ENCODE data around the gene CDC45. TPM values are rescaled to one million over a fixed set of nuclear protein-coding genes. Genes with fewer than 3 reads are reported as not detected.

The CDC45 gene
- total RNA-seq, 2 experiments from 2014 or later: 94.8 to 104 TPM

DNA sequence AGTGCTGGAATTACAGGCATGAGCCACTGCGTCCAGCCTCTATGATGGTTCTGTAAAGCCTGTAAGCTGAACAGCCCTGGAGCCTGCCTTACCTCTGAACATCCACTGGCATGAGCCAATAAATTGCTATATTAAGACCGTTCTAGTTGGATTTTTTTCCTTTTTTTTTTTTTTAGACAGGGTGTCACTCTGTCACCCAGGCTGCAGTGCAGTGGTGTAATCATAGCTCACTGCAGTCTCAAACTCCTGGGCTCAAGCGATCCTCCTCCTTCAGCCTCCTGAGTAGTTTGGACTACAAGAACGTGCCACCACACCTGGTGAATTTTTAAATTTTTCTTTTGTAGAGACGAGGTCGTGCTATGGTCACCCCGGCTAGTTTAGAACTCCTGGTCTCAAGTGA, 70.7 kb downstream of the CDC45 start:
- H3K9me3 Mint-ChIP-seq (ENCODE audit: low read depth): no peaks in the 10 kb centered on the region
- H3K4me1 Mint-ChIP-seq: no peaks in the 10 kb centered on the region
- no peaks in the 10 kb centered on the region for H3K36me3 Mint-ChIP-seq
- peaks cover 23% of the 10 kb centered on the region for H3K27me3 Mint-ChIP-seq
- ATAC-seq (no peak), DNase-seq (no peak)
- H3K27ac Mint-ChIP-seq: no peak overlapping the region
- CTCF ChIA-PET: no interaction called here
- no peak overlapping the region for H3K4me3 Mint-ChIP-seq

DNA sequence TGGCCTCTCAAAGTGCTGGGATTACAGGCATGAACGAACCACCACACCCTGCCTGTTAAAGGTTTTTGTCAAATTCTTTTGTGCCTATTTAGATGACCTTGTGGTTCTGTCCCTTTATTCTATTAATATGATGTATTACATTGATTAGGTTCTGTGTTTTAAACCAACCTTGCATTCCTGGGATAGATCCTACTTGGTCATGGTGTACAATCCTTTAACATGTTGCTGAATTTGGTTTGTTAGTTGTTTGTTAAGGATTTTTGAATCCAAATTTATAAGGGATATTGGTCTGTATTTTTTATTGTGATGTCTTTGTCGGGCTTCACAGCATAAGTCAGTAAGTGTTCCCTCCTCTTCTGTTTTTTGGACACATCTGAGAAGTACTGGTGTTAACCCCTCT, 73.5 kb downstream of the CDC45 start:
- Mint-ChIP-seq H3K27ac (no peak overlapping the region), H3K4me3 (no peak overlapping the region), H3K36me3 (no peaks in the 10 kb centered on the region), H3K4me1 (no peaks in the 10 kb centered on the region), H3K27me3 (peaks cover 19% of the 10 kb centered on the region), H3K9me3 (ENCODE audit: low read depth) (no peaks in the 10 kb centered on the region)
- DNase-seq (no peak), ATAC-seq (no peak)
- CTCF ChIA-PET: no interaction called here

DNA sequence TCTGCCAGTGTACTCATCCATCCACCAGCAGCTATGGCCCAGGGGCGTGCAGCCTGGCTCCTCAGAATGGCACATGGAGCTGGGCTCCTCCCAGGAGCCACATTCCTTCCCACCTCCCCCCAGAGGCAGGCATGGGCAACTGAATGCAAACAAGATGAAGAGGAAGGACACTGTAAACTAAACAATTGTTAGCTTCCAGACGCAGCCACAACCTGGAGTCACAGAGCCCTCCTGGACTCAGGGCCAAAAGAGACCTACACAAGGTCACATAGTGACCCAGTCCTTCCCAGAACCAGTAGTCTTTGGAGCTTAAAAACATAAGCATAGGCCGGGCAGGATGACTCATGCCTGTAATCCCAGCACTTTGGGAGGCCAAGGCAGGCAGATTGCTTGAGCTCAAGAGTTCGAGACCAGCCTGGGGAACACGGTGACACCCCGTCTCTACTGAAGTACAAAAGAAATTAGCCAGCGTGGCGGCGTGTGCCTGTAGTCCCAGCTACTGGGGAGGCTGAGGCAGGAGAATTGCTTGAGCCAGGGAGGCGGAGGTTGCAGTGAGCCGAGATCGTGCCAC, 75.2 kb downstream of the CDC45 start:
- CTCF ChIA-PET: interaction anchor here (0.5 kb wide), 1 partner anchor 348 kb away, joined by 4 read pairs; no protein-coding TSS in a partner anchor
- Mint-ChIP-seq H3K9me3 (ENCODE audit: low read depth) (no peaks in the 10 kb centered on the region), H3K4me3 (no peak overlapping the region), H3K27me3 (peaks cover 17% of the 10 kb centered on the region), H3K36me3 (no peaks in the 10 kb centered on the region), H3K27ac (no peak overlapping the region), H3K4me1 (no peaks in the 10 kb centered on the region)
- no peak for DNase-seq
- ATAC-seq: no peak

DNA sequence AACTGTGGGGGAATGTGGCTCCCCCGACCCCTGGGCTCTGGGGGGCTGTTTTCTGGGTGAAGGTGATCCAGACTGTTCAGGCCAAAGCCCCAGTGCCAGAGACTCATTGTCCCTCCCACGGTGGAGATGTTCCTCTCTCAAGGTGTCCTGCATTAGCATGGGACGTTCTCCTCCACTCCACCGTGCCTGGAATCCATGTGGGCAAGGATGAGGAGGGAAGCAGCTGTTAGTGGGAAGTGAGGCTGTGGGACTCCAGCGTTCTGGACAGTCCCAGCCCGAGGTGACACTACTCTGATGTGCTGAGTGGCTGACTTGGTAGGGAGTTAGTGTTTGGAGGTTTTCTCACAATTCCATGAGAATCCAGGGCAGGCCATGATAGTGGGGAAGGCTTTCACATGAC, 75.9 kb downstream of the CDC45 start:
- DNase-seq: no peak
- Mint-ChIP-seq H3K4me1 (no peaks in the 10 kb centered on the region), H3K4me3 (no peak overlapping the region), H3K27me3 (peaks cover 17% of the 10 kb centered on the region), H3K36me3 (no peaks in the 10 kb centered on the region), H3K9me3 (ENCODE audit: low read depth) (no peaks in the 10 kb centered on the region), H3K27ac (no peak overlapping the region)
- CTCF ChIA-PET: no interaction called here
- ATAC-seq: no peak

DNA sequence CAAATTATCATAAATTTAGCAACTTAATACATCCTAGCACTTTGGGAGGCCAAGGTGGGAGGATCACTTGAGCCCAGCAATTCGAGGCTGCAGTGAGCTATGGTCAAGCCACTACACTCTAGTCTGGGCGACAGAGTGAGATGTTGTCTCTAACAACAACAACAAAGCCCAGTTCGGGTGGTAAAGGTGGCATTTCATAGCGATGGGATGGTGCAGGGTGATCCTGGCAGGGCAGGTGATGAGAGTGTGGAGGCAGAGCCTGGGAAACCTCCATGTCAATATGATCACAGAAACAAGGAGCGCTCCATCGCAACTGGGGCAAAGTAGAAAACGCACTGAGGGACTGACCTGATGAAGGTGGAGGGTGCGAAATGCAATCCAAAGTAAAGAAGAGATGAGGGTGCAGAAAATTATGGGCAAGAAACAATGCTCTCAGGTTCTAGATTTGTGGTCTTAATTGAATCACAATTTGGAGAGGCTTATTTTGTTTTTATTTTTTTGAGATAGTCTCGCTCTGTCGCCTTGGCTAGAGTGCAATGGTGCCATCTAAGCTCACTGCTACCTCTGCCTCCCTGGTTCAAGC, 77.3 kb downstream of the CDC45 start:
- CTCF ChIA-PET: no interaction called here
- Mint-ChIP-seq H3K4me1 (no peaks in the 10 kb centered on the region), H3K36me3 (no peaks in the 10 kb centered on the region), H3K27ac (no peak overlapping the region), H3K27me3 (peaks cover 17% of the 10 kb centered on the region), H3K9me3 (ENCODE audit: low read depth) (no peaks in the 10 kb centered on the region), H3K4me3 (no peak overlapping the region)
- DNase-seq (no peak), ATAC-seq (no peak)

DNA sequence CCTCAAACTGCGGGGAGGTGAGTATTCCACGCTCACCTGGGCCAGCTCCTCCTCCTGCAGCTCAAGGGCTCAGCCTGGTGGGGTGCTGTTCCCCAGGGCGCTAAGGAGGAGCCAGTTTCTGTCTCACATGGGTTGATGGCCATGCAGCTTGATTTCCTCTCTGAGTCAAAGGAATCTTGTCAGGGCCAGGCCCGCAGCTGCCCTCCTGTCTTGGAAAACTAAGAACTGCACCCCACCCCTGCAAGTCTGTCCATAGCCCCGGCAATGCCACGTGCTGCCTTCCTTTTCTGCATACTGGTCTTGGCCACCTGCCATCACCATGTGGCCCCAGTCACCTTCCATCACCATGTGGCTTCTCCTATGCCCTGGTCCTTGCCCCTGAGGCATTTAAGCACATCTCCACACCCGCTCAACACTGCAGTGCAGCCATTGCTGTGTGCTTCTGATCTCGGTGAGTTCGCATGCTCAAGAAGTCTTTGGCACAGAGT, 79.6 kb downstream of the CDC45 start:
- no peak for DNase-seq
- Mint-ChIP-seq H3K4me1 (no peaks in the 10 kb centered on the region), H3K4me3 (no peak overlapping the region), H3K27me3 (peaks cover 5% of the 10 kb centered on the region), H3K36me3 (no peaks in the 10 kb centered on the region), H3K27ac (no peak overlapping the region), H3K9me3 (ENCODE audit: low read depth) (no peaks in the 10 kb centered on the region)
- ATAC-seq: no peak
- CTCF ChIA-PET: no interaction called here

DNA sequence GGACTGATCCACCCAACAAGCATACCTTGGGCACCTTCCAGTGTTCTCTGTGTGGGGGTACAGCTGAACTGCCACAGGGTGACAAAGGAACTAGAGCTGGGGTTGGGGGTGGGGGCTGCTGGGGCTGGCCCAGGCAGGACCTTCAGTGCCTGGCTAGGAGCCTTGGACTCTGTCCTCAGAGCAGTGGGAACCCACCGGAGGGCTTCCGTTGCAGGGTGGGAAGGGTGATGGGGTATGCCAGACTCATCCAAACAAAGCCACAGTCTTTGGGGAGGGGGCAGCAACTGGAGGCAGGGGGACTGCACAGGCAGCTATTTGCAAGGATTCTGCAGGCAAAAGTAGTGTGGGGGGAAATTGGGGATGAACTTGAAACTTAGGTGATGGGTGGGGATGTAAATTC, 80.2 kb downstream of the CDC45 start:
- CTCF ChIA-PET: no interaction called here
- no peak for ATAC-seq
- Mint-ChIP-seq H3K27me3 (peaks cover 4% of the 10 kb centered on the region), H3K27ac (no peak overlapping the region), H3K4me1 (no peaks in the 10 kb centered on the region), H3K4me3 (no peak overlapping the region), H3K36me3 (no peaks in the 10 kb centered on the region), H3K9me3 (ENCODE audit: low read depth) (no peaks in the 10 kb centered on the region)
- no peak for DNase-seq

DNA sequence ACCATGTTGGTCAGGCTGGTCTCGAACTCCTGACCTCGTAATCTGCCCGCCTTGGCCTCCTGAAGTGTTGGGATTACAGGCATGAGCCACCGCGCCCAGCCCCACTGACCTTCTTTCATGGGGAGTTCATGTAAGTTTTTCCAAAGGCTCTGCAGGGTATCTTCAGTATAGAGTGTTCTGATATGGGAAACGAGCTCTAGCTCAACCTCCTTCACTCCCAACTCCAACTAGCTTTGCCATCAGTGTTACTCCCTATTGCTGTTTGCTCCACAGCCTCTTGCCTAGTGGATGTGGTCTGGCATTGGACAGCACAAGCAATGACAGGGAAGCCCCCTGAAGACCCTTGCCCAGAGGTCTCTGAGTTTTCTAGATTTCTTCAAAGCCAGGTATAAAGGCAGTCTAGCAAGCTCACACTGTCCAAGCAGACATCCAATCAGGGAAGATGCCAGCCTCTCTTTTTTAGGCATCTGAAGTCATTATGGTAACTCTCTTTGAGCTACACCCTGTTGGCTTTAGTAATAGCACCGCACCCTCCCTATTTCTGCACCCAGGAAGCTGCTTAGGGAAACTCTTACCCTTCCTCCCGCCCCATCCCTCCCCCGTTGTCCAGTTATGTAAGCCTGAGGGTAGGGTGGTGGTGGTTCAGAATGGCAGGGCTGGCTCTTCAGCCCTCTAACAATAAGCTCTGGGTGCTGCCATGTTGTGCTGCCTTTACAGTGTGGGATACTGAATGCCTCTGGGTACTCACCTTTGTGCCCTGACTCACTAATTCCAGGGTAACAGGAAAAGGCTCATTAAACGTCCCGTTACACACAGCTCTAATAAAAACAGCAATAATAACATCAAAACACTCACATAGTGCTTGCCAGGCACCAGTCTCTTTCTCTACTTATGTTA, 85.9 kb downstream of the CDC45 start:
- Mint-ChIP-seq H3K4me3 (no peak overlapping the region), H3K4me1 (no peaks in the 10 kb centered on the region), H3K36me3 (no peaks in the 10 kb centered on the region), H3K27me3 (peaks cover 4% of the 10 kb centered on the region), H3K27ac (no peak overlapping the region), H3K9me3 (ENCODE audit: low read depth) (no peaks in the 10 kb centered on the region)
- CTCF ChIA-PET: interaction anchor here (0.6 kb wide), 1 partner anchor 65 kb away, joined by 3 read pairs; no protein-coding TSS in a partner anchor
- no peak for ATAC-seq
- no peak for DNase-seq

DNA sequence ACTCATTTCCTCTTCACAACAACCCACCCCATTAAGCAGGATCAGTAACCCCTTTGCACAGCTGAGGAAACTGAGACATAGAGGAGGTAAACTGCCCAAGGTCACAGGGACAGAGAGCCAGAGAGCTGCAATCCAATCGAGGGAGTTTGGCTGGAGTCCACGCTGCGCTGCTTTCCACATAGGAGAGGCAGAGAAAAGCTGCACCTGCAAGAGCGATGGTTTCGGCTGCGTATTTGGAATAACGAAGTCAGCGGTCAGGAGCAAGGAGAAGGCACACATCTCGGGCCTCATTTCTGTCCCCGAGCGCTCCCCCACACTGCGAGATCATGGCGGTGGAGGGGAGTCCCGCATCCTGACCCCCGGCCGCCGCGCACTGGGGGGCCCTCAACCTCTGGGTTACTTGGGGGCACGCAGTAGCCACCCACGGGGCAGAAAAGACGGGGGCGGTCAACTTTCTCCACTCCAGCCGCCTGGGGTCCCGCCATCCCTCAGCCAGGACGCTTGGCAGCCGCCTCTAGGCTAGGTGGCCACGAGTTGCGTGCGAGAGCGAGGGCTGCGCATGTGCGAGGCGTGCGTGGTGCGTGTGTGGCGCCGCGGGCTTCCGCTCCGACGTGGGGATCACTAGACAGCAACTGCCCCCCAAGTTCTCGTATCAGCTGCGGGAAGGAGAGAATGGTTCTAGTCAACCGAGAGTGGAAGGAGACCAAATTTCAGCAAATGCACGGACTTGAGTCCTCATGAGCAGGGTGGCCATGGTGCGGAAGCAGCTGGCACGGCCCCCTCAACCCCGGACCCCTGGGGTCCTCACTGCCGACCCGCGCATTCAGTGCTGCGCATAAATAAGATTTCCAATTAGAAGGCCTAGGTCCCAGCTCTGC, 86.8 kb downstream of the CDC45 start:
- CTCF ChIA-PET: no interaction called here
- Mint-ChIP-seq H3K27me3 (peaks cover 4% of the 10 kb centered on the region), H3K4me1 (no peaks in the 10 kb centered on the region), H3K9me3 (ENCODE audit: low read depth) (no peaks in the 10 kb centered on the region), H3K36me3 (no peaks in the 10 kb centered on the region), H3K27ac (no peak overlapping the region), H3K4me3 (no peak overlapping the region)
- ATAC-seq (no peak), DNase-seq (no peak)

DNA sequence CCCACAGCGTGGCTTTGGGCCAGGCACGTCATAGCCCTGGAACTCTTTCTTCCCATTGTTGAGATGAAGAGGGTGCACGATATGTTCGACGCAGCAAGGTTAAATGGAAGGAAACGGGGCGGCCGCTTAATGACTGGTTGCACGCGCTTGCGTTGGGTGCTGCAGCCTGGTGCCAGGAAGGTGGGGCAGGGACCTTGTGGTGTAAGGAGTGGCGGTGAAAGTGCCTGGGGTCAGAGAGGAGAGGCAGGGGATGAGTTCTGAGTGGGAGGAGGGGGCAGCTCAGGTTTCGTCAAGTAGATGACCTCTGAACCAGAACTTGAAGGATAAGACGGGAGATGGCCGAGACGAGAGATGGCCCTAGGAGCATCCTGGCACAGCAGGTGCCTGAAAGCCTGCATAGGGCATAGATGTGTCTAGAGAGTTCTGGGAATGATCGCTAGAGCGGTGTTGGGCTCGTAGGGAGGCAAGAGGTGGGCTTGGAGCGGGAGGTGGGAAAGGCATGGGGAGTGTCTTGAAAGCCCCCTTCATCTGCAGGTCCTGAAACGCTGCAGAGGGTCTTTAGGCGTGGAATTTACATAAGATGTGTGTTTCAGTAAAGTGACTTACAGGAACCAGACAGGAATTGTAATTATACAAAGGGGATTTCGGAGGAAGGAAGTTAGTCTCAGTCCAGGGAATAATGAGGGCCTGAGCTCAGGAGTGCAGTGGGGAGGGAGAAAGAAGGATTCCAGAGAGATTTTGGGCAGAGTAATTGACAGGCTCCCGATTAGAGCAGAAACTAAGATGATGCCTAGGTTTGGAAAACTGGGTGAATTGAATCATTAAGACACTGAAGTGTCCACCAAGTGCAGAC, 87.7 kb downstream of the CDC45 start:
- CTCF ChIA-PET: no interaction called here
- no peak overlapping the region for H3K27ac Mint-ChIP-seq

DNA sequence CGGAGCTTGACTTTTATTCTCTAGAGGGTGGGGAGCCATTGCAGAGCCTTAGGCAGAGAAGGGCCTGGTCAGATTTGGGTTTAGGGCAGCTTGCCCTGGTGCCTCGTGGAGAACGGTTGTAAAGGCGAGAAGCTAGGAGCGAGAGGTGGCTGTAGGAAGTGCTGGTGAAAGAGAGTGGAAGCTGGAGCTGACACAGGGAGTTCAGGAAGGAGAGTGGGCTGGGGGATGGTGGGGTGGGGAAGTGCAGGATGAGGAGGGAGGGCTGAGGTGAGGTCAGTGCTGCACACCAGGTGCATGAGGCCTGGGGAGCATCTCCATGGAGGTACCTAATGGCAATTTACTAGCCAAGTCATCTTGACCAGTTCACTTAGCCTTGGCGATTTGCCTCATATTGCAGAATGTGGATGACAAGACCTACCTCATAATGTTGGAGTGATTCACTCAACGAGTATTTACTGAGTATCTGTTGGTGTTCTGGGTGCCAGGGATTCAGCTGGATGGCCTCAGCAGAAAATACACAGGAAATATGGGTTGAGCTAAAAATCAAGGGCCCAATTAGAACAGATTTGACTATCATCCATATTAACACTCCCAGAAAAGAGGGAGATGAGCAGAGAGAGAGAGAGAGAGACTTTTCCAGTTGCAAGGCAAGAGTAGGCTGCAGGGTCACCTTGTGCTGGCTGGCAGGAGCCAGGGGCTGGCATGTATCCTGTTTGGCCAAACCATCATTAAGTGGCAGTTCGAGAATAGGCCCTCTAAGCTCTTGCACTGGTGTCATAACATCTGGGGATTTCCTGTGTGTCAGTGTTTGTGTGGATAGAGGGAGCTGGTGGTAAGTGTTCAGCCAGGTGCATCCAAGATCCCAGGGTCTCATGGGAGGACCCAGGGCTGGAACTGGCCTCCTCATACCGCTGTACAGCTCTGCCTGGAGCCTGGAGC, 88.9 kb downstream of the CDC45 start:
- no peak overlapping the region for H3K27ac Mint-ChIP-seq

More for the DNA sequence above, 87.7 kb downstream of the CDC45 start:
- ATAC-seq: no peak
- Mint-ChIP-seq H3K4me1 (no peaks in the 10 kb centered on the region), H3K9me3 (ENCODE audit: low read depth) (no peaks in the 10 kb centered on the region), H3K36me3 (no peaks in the 10 kb centered on the region), H3K4me3 (no peak overlapping the region), H3K27me3 (peaks cover 4% of the 10 kb centered on the region)
- DNase-seq: no peak

DNA sequence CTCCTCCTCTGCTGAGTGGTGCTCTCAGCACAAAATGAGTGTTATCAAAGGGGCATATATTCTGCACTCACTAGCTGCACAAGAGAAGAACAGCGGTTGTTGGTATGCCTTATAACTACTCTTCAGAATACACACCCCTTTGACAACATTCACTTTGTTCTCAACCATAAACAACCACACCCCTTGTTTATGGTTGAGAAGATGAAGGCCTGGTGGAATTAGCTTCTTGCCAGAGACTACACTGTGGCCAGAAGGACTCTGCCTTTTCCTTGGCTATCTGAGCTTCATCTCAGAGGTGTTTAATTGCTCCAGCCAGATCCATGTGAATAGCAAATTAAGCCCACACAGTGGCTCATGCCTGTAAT, 89.5 kb downstream of the CDC45 start:
- H3K4me1 Mint-ChIP-seq: no peaks in the 10 kb centered on the region
- no peaks in the 10 kb centered on the region for H3K9me3 Mint-ChIP-seq (ENCODE audit: low read depth)
- no peaks in the 10 kb centered on the region for H3K36me3 Mint-ChIP-seq
- H3K27me3 Mint-ChIP-seq: peaks cover 5% of the 10 kb centered on the region
- no peak overlapping the region for H3K4me3 Mint-ChIP-seq
- ATAC-seq: no peak
- no peak overlapping the region for H3K27ac Mint-ChIP-seq
- CTCF ChIA-PET: interaction anchor here (1.3 kb wide), 1 partner anchor 162 kb away, joined by 4 read pairs; no protein-coding TSS in a partner anchor
- no peak for DNase-seq

More for the DNA sequence above, 88.9 kb downstream of the CDC45 start:
- no peaks in the 10 kb centered on the region for H3K36me3 Mint-ChIP-seq
- no peaks in the 10 kb centered on the region for H3K9me3 Mint-ChIP-seq (ENCODE audit: low read depth)
- H3K4me1 Mint-ChIP-seq: no peaks in the 10 kb centered on the region
- DNase-seq (no peak), ATAC-seq (no peak)
- H3K4me3 Mint-ChIP-seq: no peak overlapping the region
- CTCF ChIA-PET: interaction anchor here (1.3 kb wide), 1 partner anchor 162 kb away, joined by 4 read pairs; no protein-coding TSS in a partner anchor
- H3K27me3 Mint-ChIP-seq: peaks cover 3% of the 10 kb centered on the region
